Measurements from ENCODE around the gene PDZD8. TPM values are rescaled to one million over a fixed set of nuclear protein-coding genes. Genes with fewer than 3 reads are reported as not detected.

The PDZD8 gene
- polyA plus RNA-seq, 1 donor (not counting 4 experiments of a cell fraction or from before 2014, with no cell fraction given): 24.3 TPM

DNA sequence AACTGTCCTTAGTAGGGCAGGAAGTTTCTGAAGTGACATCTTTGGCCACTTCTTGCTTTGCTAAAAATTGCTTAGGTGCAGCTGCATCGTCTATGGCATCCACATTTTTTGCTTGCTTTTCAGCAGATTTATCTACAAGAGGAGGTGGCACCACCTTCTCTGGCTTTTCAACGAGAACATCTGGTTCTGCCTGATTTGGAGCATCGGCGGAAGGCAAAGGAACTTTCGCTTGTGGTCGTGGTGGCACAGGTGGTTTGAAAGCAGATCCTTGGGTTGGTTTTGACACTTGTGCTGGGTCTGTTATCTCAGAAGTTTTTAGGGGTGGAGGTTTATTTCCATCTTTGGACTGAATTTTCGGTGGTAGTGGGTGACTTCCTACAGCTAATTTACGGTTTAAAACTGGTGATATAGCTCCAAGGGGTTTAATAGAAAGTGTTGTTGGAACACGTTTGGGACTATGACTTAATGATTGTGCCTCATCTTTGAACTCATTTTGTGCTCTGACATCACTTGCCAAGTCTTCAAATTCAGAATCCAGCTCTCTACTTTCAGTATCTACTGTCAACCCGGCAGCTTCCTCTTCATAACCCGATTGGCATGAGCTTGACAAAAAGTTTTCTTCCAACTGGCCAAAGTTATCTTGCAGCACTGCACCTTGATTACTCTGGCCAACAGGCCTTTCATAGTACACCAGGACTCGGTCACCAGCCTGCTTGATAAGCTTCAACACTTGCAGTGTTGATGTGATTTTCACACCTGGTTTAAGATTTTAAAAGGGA, 90.3 kb downstream of the PDZD8 start:
- TF ChIP-seq EZH2 (IDR thresholded peaks at IDR 0.05; ENCODE audit: low read length): no peak
- TF ChIP-seq CTCF (optimal IDR thresholded peaks at IDR 0.05 in 1 of 3, IDR thresholded peaks at IDR 0.05 in 1 of 3, conservative IDR thresholded peaks at IDR 0.05 in 1 of 3; ENCODE audit: extremely low read depth in 1 of 3, insufficient read depth in 2 of 3, low read length in 3 of 3): no peak
- no peak overlapping the region for H3K9ac ChIP-seq (ENCODE audit: control insufficient read depth, extremely low read depth, insufficient read depth, low read length)
- H3K9me1 ChIP-seq (ENCODE audit: control insufficient read depth, extremely low read depth, insufficient read depth, low read length): no peaks in the 10 kb centered on the region
- no peaks in the 10 kb centered on the region for H3K27me3 ChIP-seq (ENCODE audit: control insufficient read depth, extremely low read depth, insufficient read depth, low read length)
- no peak overlapping the region for H3K4me2 ChIP-seq (ENCODE audit: control insufficient read depth, extremely low read depth, insufficient read depth, low read depth, low read length)
- peaks cover 2% of the 10 kb centered on the region for H3K79me2 ChIP-seq (ENCODE audit: control insufficient read depth, insufficient read depth, low read length)
- FAIRE-seq: peak; percentile 46
- H3K27ac ChIP-seq (ENCODE audit: control insufficient read depth, insufficient read depth, low read length): no peak overlapping the region
- peaks cover 5 to 12% of the 10 kb centered on the region in 2 experiments for H3K36me3 ChIP-seq (ENCODE audit: control insufficient read depth in 2 of 2, extremely low read depth in 1 of 2, insufficient read depth in 2 of 2, low read length in 2 of 2)
- H3K4me3 ChIP-seq (ENCODE audit: control insufficient read depth in 2 of 3, extremely low read depth in 1 of 3, insufficient read depth in 2 of 3, low read depth in 1 of 3, low read length in 3 of 3): no peak overlapping the region
- H2AFZ ChIP-seq (ENCODE audit: control insufficient read depth, low read length): no peak overlapping the region
- no peaks in the 10 kb centered on the region for H3K9me3 ChIP-seq (ENCODE audit: control insufficient read depth, low read depth, low read length)
- peaks cover 3% of the 10 kb centered on the region for H4K20me1 ChIP-seq (ENCODE audit: control insufficient read depth, extremely low read depth, insufficient read depth, low read length)
- H3K4me1 ChIP-seq (ENCODE audit: control insufficient read depth, extremely low read depth, insufficient read depth, low read length): no peaks in the 10 kb centered on the region
- DNase-seq (ENCODE audit: low read depth, low spot score): no peak
- dilution Hi-C loops (cut with MboI; ENCODE audit: extremely low pct_ligation_motif_present, low sequenced_read_pairs): no loop called here

DNA sequence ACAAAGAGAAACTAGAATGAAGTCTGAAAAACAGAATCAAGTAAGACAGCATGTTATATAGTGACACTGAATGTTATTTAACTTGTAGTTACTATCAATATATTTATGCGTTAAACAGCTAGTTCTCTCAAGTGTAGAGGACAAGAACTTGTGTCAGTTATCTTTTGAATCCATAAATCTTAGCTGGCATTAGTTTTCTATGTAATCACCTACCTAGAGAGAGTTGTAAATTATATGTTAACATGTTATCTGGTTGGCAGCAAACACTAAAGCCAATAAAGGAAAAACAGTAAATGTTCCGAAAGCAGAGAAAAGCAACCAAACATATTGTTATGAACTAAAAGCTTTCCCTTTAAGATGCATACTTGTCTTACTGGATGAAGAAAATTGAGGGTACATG, 97.6 kb downstream of the PDZD8 start:
- no peak overlapping the region for H3K4me2 ChIP-seq (ENCODE audit: control insufficient read depth, extremely low read depth, insufficient read depth, low read depth, low read length)
- no peaks in the 10 kb centered on the region for H3K27me3 ChIP-seq (ENCODE audit: control insufficient read depth, extremely low read depth, insufficient read depth, low read length)
- H3K27ac ChIP-seq (ENCODE audit: control insufficient read depth, insufficient read depth, low read length): no peak overlapping the region
- no peak for FAIRE-seq
- no peaks in the 10 kb centered on the region for H3K4me1 ChIP-seq (ENCODE audit: control insufficient read depth, extremely low read depth, insufficient read depth, low read length)
- H3K9me3 ChIP-seq (ENCODE audit: control insufficient read depth, low read depth, low read length): no peaks in the 10 kb centered on the region
- no peak for TF ChIP-seq EZH2 (IDR thresholded peaks at IDR 0.05; ENCODE audit: low read length)
- TF ChIP-seq CTCF (optimal IDR thresholded peaks at IDR 0.05 in 1 of 3, IDR thresholded peaks at IDR 0.05 in 1 of 3, conservative IDR thresholded peaks at IDR 0.05 in 1 of 3; ENCODE audit: extremely low read depth in 1 of 3, insufficient read depth in 2 of 3, low read length in 3 of 3): no peak
- H3K4me3 ChIP-seq (ENCODE audit: control insufficient read depth in 2 of 3, extremely low read depth in 1 of 3, insufficient read depth in 2 of 3, low read depth in 1 of 3, low read length in 3 of 3): no peak overlapping the region
- no peaks in the 10 kb centered on the region for H3K79me2 ChIP-seq (ENCODE audit: control insufficient read depth, insufficient read depth, low read length)
- no peak for DNase-seq (ENCODE audit: low read depth, low spot score)
- no peak overlapping the region for H2AFZ ChIP-seq (ENCODE audit: control insufficient read depth, low read length)
- H4K20me1 ChIP-seq (ENCODE audit: control insufficient read depth, extremely low read depth, insufficient read depth, low read length): no peaks in the 10 kb centered on the region
- no peaks in the 10 kb centered on the region for H3K36me3 ChIP-seq (ENCODE audit: control insufficient read depth in 2 of 2, extremely low read depth in 1 of 2, insufficient read depth in 2 of 2, low read length in 2 of 2)
- no peaks in the 10 kb centered on the region for H3K9me1 ChIP-seq (ENCODE audit: control insufficient read depth, extremely low read depth, insufficient read depth, low read length)
- dilution Hi-C loops (cut with MboI; ENCODE audit: extremely low pct_ligation_motif_present, low sequenced_read_pairs): no loop called here
- H3K9ac ChIP-seq (ENCODE audit: control insufficient read depth, extremely low read depth, insufficient read depth, low read length): no peak overlapping the region
